ENCODE data around the gene MYO1D.

- no peak for TF ChIP-seq POLR2A (IDR thresholded peaks at IDR 0.05; ENCODE audit: borderline replicate concordance, extremely low read depth, insufficient read depth, insufficient read length)
- TF ChIP-seq, protein P1, sequence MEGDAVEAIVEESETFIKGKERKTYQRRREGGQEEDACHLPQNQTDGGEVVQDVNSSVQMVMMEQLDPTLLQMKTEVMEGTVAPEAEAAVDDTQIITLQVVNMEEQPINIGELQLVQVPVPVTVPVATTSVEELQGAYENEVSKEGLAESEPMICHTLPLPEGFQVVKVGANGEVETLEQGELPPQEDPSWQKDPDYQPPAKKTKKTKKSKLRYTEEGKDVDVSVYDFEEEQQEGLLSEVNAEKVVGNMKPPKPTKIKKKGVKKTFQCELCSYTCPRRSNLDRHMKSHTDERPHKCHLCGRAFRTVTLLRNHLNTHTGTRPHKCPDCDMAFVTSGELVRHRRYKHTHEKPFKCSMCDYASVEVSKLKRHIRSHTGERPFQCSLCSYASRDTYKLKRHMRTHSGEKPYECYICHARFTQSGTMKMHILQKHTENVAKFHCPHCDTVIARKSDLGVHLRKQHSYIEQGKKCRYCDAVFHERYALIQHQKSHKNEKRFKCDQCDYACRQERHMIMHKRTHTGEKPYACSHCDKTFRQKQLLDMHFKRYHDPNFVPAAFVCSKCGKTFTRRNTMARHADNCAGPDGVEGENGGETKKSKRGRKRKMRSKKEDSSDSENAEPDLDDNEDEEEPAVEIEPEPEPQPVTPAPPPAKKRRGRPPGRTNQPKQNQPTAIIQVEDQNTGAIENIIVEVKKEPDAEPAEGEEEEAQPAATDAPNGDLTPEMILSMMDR (IDR thresholded peaks at IDR 0.05 in 2 of 3, conservative IDR thresholded peaks at IDR 0.05 in 1 of 3; ENCODE audit: borderline replicate concordance in 1 of 3, insufficient read depth in 1 of 3, low read depth in 2 of 3, low read length in 2 of 3) = no peak
These were observed 157.2 kb downstream of the MYO1D start for GRCh38 chr17:32719689-32720088.

Data from HCT116 (cell line).